ENCODE results near the gene RDH5. TPM values are rescaled to one million over a fixed set of nuclear protein-coding genes. Genes with fewer than 3 reads are reported as not detected.

RDH5 gene
- total and polyA plus RNA-seq, 2 of the 13 experiments (the other 11 are each of a cell fraction or from before 2014, with no cell fraction given): 2.6 to 5.7 TPM

GRCh38 chr12:55736780-55737580 is 16.8 kb downstream of the RDH5 start (continued):
- peak; percentile 58 for TF ChIP-seq GATAD2A (CRISPR knock-in tag; IDR thresholded peaks at IDR 0.05)
- peak; percentile 25; the same call in 1 of the 2 replicates for TF ChIP-seq FOXK1 (CRISPR knock-in tag; IDR thresholded peaks at IDR 0.05; ENCODE audit: borderline replicate concordance, low read depth)
- peak; percentile 86 for TF ChIP-seq SAP130 (CRISPR knock-in tag; IDR thresholded peaks at IDR 0.05; ENCODE audit: low read depth)
- TF ChIP-seq HNF4G (IDR thresholded peaks at IDR 0.05; ENCODE audit: borderline replicate concordance, low read depth, low read length): no peak
- TF ChIP-seq HNF4G (CRISPR knock-in tag; IDR thresholded peaks at IDR 0.05; ENCODE audit: borderline replicate concordance, low read depth): no peak
- TF ChIP-seq ZNF446 (CRISPR knock-in tag; IDR thresholded peaks at IDR 0.05): no peak
- TF ChIP-seq RFX3 (CRISPR knock-in tag; IDR thresholded peaks at IDR 0.05): no peak
- TF ChIP-seq ZEB1 (IDR thresholded peaks at IDR 0.05; ENCODE audit: insufficient replicate concordance, low read depth): peak; percentile 59
- TF ChIP-seq NR2F2 (IDR thresholded peaks at IDR 0.05; ENCODE audit: borderline replicate concordance, low read depth): no peak
- 0 out of 2 replicates have a peak, but pooled peaks have one; percentile 44 for TF ChIP-seq ZNF501 (CRISPR knock-in tag; IDR thresholded peaks at IDR 0.05)
- TF ChIP-seq ZNF296 (CRISPR knock-in tag; conservative IDR thresholded peaks at IDR 0.05): no peak
- TF ChIP-seq YEATS2 (CRISPR knock-in tag; IDR thresholded peaks at IDR 0.05; ENCODE audit: borderline replicate concordance): peak; percentile 20; the same call in 1 of the 2 replicates
- peak; percentile 86 for TF ChIP-seq SMC3 (IDR thresholded peaks at IDR 0.05; ENCODE audit: low read length)
- TF ChIP-seq ZNF629 (CRISPR knock-in tag; conservative IDR thresholded peaks at IDR 0.05): peak; percentile 61
- 0 out of 2 replicates have a peak, but pooled peaks have one; percentile 30 for TF ChIP-seq ZNF644 (CRISPR knock-in tag; IDR thresholded peaks at IDR 0.05; ENCODE audit: low read depth)
- TF ChIP-seq ZNF224 (CRISPR knock-in tag; IDR thresholded peaks at IDR 0.05): no peak
- no peak for TF ChIP-seq KMT2A (CRISPR knock-in tag; IDR thresholded peaks at IDR 0.05)
- no peak for TF ChIP-seq ZNF33B (CRISPR knock-in tag; IDR thresholded peaks at IDR 0.05)
- peak; percentile 84 to 90 for TF ChIP-seq MAFK (conservative IDR thresholded peaks at IDR 0.05 in 1 of 2, IDR thresholded peaks at IDR 0.05 in 1 of 2; ENCODE audit: low read length in 2 of 2)
- TF ChIP-seq CENPBD1 (CRISPR knock-in tag; IDR thresholded peaks at IDR 0.05; ENCODE audit: borderline replicate concordance, low read depth): no peak
- TF ChIP-seq SP2 (CRISPR knock-in tag; IDR thresholded peaks at IDR 0.05): no peak
- peak; percentile 52; the same call in 1 of the 2 replicates for TF ChIP-seq MAX (IDR thresholded peaks at IDR 0.05)
- TF ChIP-seq ZNF674 (CRISPR knock-in tag; IDR thresholded peaks at IDR 0.05; ENCODE audit: low read depth): no peak
- TF ChIP-seq MAFF (IDR thresholded peaks at IDR 0.05; ENCODE audit: low read depth, low read length): peak; percentile 78
- peak; percentile 40; the same call in 1 of the 2 replicates for TF ChIP-seq ARID5B (CRISPR knock-in tag; IDR thresholded peaks at IDR 0.05)
- TF ChIP-seq KDM2A (CRISPR knock-in tag; IDR thresholded peaks at IDR 0.05; ENCODE audit: borderline replicate concordance, low read depth): peak; percentile 51; the same call in 1 of the 2 replicates
- TF ChIP-seq TCF12 (IDR thresholded peaks at IDR 0.05): no peak
- no peak for TF ChIP-seq TCF12 (CRISPR knock-in tag; IDR thresholded peaks at IDR 0.05)
- peak; percentile 37; the same call in 1 of the 2 replicates for TF ChIP-seq THAP11 (CRISPR knock-in tag; IDR thresholded peaks at IDR 0.05)
